ENCODE measurements around the gene PANX3.

DNA sequence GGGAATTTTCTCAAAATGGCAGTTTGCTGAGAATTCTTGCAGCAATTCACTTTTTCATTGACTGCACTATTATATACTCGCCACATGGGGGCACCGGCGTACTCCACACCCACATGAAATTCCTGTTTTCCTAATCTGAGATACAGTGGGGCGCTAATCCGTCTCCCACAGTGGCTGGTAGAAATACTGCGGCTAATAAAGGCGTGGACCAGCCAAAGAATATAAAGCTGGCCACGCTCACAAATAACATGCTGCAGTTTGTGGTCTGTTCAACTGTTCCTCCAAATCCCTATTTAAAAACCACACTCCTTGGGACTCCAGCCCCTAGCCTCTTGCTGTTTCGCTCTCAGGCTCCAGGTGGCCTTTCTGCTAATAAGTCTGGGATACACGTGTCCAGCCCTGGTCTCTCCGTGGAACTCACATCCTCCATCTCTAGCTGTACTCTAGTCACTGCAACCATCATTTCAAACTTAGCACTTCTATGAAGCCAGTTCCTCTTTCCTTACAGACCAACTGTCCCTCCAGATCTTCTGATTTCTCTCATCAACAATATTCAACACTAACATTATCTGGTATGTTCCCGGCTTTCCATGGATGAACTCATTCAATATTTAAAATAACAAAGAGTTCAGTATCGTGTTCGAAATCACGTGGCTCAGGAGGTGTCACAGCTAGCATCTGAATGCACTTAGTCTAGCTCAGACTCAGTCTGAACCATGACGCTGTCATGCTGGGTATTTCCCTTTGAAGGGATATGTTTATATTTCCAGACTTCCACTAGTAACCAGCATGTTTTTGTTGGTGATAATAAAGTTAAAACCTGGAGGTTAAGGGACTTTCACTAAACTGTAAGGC is 33.4 kb downstream of the PANX3 start:
- TF ChIP-seq POLR2AphosphoS5 (IDR thresholded peaks at IDR 0.05; ENCODE audit: low read depth, low read length): no peak
- TF ChIP-seq, protein P1, sequence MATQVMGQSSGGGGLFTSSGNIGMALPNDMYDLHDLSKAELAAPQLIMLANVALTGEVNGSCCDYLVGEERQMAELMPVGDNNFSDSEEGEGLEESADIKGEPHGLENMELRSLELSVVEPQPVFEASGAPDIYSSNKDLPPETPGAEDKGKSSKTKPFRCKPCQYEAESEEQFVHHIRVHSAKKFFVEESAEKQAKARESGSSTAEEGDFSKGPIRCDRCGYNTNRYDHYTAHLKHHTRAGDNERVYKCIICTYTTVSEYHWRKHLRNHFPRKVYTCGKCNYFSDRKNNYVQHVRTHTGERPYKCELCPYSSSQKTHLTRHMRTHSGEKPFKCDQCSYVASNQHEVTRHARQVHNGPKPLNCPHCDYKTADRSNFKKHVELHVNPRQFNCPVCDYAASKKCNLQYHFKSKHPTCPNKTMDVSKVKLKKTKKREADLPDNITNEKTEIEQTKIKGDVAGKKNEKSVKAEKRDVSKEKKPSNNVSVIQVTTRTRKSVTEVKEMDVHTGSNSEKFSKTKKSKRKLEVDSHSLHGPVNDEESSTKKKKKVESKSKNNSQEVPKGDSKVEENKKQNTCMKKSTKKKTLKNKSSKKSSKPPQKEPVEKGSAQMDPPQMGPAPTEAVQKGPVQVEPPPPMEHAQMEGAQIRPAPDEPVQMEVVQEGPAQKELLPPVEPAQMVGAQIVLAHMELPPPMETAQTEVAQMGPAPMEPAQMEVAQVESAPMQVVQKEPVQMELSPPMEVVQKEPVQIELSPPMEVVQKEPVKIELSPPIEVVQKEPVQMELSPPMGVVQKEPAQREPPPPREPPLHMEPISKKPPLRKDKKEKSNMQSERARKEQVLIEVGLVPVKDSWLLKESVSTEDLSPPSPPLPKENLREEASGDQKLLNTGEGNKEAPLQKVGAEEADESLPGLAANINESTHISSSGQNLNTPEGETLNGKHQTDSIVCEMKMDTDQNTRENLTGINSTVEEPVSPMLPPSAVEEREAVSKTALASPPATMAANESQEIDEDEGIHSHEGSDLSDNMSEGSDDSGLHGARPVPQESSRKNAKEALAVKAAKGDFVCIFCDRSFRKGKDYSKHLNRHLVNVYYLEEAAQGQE (IDR thresholded peaks at IDR 0.05; ENCODE audit: insufficient read depth in 1 of 2, low read depth in 2 of 2, low read length in 2 of 2): no peak
